ENCODE data around the gene CDR2L.
"Not testable (repeated sequence)": the region's sequence is repeated elsewhere in the genome, so short reads cannot be mapped to it uniquely, and the experiment has no call there.

Gene CDR2L

DNA sequence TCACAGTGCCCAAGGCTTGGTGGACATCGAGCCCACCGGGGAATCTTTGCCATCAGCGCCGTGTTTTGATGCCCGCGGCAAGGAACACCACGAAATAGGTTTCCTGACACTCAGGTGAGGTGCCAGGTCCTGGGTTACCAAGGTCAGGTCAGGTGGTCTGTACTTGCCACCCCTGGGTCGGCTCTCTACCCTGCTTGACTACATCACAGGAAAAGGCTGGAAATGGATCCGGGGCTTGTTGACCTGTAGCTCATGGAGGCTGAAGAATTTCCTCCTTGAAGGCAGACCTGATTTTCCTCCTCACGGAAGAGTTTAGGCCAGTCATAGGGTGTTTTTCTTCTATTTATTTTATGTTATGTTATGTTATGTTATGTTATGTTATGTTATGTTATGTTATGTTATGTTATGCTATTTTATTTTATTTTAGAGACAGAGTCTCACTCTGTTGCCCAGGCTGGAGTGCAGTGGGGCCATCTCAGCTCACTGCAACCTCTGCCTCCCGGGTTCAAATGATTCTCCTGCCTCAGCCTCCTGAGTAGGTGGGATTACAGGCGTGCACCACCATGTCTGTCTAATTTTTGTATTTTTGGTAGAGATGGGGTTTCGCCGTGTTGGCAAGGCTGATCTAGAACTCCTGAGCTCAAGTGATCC lies 4.6 kb upstream of the CDR2L start:
- DNase-seq = not testable (repeated sequence)

DNA sequence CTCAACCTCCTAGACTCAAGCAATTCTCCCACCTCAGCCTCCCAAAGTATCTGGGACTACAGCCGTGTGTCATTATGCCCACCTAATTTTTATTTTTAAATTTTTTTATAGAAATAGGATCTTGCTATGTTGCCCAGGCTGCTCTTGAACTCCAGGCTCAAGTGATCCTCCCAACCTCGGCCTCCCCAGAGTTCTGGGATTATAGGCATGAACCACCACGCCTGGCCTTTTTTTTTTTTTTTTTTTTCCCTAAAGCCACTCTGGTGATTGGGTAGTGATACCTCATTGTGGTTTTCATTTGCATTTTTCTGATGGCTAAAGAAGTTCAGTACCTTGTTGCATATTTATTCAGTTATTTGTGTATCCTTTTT lies 1.2 kb upstream of the CDR2L start:
- no peak for DNase-seq

DNA sequence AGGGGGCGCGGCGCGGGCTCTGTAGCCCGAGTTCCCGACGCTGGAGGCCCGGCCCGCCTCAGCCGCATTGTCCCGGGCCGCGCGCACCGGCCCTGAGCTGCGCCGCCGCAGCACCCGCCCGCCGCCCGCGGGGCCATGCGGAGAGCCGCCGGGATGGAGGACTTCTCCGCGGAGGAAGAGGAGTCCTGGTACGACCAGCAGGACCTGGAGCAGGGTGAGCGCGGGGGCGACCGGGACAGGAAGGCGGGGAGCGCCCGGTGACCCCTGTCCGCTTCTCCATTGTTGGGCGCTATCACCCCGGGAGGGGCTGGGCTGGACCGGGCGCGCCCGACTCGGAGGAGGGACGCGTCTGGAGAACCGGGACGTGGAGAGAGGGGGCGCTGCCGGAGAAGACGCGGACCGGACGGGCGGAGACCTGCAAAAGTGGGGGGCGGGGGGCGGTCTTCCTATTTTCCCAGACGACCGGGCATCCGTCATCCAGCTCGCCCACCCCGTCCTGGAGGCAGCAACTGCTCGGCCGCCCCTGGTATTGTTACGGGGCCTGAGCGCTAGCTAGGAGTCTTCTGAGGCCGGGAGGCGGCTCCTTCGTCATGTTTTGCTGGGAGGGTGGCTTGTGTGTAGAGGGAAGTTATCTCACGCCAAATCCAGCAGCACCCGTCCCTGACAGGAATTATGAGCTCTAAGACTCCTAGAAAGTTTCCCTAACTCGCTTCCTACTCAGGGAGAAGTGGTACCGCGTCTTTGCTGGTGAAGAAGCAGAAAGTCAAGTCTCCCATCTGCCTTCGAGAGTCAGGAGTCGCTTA lies 678 bp downstream of the CDR2L start:
- no peak for DNase-seq

DNA sequence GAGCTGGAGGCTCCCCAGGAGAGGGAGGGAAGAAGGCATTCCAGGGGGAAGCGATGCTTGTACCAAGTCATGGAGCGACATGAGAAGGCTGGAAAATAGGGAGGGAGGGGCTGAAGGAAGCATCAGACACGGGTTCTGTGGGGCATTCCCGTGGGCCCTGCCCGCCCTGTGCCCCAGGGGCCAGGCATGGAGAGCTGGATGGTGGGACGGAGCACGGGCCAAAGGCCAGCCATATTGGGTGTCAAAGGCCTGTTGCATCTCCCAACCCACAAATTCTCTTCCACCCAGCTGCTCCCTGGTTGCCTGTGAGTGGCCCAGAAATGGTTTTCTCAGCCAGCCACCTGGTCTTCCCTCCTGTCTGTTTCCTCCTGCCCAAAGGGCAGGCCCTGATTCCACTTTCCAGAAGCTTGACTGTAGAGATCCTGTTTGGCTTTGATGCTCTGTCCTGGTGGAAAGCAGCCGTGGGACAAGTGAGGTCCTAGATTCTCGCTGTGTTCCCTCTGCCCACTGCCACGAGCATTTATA lies 3.2 kb downstream of the CDR2L start:
- no peak for DNase-seq

DNA sequence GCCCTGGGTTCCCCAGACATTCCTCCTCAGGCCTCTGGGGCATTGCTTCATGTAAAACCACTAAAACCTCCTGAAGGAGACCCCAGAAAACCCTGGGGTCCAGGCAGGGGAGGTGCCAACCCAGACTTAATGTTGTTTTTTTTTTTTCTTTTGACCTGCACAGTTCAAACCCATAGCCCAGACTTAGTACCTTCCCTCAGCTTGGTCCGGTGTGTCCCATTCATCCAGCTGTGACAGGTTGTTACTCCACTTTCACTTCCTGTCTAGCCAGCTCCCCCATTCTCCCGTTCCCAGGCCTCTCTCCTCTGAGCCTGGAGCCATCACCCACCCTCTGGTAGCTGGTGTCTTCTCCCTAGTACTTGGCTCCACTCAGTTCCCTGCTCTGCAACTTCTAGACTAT lies 4.8 kb downstream of the CDR2L start:
- DNase-seq = no peak

DNA sequence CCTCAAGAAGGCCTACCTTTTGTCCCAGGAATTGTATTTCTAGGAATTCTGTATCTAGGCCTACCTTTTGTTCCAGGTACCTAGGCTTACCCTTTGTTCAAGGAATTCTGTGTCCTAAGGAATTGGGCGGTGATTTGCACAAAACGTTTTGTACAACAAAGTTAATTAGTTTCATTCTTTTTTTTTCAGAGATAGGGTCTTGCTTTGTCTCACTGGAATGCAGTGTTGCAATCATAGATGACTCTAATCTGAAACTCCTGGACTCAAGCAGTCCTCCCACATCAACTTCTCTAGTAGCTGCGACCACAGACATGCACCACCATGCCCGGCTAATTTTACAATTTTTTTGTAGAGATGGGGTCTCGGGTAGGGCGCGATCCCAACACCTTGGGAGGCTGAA lies 7.0 kb downstream of the CDR2L start:
- DNase-seq = no peak

DNA sequence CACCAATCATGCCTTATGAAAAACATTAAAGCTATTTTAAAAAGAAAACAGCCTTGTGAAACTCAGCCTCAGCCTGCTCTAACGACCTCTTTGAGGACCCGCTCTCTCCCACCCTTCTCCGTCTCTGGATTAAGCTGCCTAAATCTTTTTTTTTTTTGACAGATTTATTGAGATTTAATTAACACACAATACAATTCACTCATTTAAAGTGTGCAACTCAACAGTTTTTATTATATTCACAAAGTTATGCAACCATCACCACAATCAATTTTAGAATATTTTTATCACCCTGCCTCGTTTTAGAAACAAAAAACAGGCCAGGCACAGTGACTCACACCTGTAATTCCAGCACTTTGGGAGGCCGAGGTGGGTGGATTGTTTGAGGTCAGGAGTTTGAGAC lies 8.4 kb downstream of the CDR2L start:
- DNase-seq = no peak

DNA sequence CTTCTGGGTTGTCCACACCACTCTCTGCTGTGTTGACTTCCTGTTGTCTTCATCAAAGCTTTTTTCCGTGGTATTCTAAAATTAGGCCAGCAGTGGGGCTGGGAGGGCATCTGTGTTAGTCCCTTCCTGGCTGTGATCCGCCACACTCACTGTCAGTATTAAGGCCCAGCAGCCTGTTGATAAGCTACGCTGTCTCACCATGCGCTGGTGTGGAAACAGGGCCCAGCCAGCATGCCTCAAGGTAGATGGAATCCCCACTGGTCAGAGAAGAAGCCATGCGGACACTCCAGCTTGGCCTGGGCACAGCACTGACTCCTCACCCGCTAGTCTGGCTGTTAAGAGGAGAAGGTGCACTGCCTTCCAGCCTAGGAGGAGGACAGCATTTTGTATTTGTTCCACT lies 11.4 kb downstream of the CDR2L start:
- no peak for DNase-seq

DNA sequence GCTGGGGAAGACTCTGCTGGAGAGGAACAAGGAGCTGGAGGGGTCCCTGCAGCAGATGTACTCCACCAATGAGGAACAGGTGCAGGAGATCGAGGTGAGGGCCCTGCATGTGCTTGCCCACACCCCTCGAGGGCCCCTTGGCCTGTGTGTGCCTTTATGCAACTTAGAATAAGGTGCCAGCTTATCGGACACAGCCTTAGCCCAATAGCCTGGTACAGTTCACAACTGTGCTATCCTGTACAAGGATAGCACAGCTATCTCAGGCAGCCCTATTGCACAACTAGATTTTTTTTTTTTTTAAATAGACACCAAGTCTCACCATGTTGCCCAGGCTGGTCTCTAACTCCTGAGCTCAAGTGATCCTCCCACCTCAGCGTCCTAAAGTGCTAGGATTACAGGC lies 12.1 kb downstream of the CDR2L start:
- no peak for DNase-seq

DNA sequence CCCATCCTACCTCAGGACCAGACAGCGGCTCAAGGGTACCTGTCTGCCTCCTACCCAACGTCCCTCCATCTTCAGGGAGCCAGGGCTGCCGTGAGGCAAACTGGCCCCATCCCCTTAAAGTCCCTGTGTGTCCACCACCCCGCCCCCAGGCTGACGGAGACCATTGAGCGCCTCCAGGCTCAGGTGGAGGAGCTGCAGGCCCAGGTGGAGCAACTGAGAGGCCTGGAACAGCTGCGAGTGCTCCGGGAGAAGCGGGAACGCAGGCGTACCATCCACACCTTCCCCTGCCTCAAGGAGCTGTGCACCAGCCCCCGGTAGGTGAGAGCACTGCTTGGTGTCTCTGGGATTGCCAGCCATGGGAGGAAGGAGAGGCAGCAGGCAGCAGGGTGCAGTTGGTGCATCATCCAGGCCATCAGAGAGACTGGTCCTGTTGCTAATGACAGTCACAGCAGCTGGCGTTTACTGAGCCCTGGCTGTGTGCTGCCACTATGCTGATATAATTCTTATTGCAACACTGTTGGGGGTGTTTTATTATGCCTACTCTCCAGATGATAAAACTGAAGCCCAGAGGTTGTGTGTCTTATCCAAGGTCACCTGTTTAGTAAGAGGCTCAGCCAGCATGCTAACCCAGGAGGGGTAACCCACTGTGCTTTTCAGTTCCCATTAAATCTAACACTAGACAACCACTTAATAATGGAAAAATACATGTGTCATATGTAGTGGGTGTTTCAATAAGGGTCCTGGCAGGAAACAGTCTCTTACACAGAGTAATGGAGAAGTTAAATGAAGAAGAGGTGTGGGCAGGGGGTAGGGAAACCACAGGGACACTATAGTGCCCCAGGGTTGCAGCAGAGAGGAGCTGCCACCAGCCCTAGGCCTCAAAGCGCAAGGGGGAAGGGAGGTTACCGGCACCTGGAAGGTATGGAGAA lies 14.7 kb downstream of the CDR2L start:
- DNase-seq = no peak

DNA sequence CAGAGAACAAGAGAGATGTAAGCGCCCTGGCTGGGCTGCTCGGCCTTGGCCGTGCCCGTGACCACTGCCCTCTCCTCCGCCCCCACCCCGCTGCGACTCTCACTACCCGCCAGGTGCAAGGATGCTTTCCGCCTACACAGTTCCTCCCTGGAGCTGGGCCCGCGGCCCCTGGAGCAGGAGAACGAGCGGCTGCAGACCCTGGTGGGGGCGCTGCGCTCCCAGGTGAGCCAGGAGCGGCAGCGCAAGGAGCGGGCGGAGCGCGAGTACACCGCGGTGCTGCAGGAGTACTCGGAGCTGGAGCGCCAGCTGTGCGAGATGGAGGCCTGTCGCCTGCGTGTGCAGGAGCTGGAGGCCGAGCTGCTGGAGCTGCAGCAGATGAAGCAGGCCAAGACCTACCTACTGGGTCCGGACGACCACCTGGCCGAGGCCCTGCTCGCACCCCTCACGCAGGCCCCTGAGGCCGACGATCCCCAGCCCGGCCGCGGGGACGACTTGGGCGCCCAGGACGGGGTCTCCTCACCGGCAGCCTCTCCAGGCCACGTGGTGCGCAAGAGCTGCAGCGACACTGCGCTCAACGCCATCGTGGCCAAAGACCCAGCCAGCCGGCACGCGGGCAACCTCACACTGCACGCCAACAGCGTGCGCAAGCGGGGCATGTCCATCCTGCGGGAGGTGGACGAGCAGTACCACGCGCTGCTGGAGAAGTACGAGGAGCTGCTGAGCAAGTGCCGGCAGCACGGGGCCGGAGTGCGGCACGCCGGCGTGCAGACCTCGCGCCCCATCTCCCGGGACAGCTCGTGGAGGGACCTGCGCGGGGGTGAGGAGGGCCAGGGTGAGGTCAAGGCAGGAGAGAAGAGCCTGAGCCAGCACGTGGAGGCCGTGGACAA lies 15.9 kb downstream of the CDR2L start:
- no peak for DNase-seq

DNA sequence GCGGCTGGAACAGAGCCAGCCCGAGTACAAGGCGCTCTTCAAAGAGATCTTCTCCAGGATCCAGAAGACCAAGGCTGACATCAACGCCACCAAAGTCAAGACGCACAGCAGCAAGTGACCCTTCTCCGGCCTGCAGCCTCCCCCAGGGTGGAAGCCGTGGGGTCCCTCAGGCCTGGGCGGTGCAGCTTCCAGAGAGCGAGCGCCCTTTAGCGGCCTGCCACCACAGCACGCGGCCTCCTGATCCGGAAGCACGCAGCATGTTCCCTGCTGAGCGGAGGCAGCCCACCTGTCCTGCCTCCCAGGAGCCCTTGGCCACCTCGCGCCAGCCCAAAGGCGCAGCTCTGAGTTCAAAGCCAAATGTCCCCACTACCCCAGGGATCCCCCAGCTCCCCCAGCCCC lies 16.5 kb downstream of the CDR2L start:
- DNase-seq = no peak

DNA sequence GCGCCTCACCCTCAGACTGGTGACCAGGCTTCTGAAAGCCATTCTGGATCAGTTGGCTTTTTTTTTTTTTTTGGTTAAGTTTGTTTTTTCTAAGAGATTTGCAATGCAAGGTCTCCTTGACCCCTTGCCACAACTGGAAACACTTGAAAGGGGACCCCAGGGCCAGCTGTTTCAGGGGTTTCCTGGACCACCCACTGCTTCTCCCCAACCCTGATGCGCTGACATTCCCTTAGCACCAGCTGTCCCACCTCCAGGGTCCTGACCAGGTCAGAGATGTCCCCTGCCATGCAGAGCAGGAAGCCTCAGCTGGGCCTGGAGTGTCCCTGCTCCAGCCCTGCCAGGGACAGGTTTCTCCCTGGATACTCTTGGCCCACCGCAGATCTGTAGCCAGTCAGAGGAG lies 16.9 kb downstream of the CDR2L start:
- DNase-seq = no peak

DNA sequence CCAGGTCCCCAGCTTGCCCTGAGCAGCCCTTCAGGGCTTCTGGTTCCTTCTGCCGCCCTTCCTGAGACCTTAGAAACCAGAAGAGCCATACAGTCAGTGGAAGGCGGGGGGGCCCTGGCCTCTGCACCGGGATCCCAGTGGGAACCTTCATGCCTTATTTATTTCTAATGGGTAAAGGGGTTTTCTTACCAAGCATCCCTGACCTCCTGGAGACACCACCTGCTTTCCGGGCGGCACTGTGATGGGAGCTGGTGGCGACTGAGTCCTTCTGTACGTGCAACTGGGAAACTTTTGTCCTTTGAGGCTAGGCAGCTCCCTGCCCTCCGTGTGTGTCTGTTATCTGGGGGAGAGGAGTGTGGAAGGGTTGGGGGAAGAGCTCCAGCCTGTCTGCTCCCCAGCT lies 17.9 kb downstream of the CDR2L start:
- DNase-seq = no peak

DNA sequence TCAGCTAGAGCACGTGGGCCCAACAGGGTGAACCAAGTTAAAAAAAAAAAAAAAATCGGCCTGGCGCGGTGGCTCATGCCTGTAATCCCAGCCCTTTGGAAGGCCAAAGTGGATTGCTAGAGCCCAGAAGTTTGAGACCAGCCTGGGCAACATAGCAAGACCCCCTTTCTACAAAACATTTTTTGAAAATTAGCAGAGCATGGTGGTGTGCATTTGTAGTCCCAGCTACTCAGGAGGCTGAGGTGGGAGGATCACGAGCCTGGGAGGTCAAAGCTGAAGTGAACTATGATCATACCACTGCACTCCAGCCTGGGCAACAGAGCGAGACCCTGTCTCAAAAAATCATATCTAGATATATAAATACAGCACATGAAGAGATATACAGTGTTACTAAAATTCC lies 18.7 kb downstream of the CDR2L start:
- not testable (repeated sequence) for DNase-seq

DNA sequence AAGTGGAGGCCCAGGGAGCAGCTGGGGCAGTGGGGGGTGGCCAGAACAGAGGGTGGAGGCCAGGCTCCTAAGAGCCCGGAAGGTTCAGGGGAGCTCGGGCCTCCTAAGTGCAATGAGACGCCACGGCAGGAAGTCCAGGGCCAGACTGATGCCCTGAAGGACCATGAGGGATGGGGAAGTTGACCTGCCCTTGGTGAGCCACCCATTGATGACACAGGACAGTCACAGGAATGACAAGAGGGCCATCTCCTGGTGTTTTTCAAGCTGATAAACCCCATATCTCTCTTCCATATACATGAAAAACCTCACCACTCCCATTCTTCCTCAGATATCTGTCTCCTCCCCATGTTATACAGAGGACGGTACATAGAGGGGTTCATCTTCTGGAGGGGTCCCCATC lies 19.2 kb downstream of the CDR2L start:
- DNase-seq = no peak

DNA sequence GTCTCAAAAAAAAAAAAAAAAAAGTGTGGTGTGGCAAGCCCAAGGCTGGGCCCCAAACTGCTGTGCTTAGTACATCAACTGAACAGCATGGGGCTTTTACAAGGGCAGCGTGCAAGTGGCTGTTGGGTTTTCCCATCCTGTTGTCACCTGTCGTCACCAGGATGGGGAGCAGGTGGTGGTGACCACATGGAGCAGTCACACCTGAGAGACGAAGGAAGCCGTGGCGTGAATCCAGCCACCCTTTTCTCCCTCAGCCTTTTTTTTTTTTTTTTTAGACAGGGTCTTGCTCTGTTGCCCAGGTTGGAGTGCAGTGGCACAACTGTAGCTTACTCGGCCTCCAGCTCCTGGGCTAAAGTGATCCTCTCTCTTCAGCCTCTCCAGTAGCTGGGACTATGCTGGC lies 20.9 kb downstream of the CDR2L start:
- DNase-seq = no peak

DNA sequence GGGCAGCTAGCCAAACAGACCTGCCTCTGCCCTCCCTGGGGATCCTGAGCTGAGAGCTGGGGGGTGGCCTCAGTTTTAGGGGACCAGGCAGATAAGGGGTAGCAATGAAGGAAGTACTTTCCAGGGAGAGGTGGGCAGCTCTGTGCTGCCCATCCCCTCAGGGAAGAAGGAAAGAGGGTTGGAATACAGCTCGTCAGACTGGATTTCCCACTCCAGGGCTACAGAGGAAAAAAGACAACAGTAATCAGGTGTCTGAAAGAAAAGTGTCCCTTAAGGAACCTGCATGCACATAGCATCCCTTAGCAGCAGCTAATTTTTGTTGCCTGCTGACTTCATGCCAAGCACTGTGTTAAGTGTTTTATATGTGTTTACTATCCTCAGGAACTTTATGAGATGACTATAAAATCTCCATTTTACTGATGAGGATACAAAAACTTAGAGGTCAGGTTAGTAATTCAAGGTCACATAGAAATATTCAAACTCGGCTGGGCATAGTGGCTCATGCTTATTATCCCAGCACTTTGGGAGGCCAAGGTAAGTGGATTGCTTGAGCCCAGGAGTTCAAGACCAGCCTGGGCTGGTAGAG lies 21.8 kb downstream of the CDR2L start:
- no peak for DNase-seq

DNA sequence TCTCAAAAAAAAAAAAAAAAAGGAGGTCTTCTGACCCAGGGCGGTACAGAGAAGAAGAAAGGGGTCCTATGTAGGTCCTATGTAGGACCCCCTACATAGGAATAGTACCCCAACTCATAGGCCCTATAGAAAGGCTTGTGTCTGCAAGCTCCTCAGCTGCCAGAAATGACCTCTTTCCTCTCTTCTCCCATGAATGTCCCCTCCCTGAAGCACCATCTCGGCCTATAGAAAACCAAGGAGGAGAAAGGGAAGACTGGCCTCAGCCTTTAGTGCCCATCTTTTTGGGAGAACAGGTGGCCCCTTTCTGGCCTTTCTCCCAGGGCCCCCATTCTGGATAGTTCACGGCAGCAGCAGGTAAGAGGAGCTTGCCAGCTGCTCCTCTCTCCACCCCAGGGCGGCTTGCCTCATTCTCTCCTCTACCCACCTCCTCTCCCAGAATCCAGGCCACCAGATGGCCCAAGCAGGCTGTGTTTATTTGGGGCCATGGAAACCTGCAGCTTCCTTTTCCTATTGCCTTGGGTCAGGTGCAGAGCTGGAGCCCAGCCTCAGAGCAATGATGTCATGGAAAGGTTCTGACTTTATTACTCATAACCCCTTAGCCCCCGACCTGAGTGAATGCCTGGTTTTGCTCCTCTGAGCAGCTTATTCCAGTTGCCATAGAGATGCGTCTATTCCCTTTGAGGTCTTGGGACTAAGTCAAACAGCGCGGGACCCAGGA lies 23.4 kb downstream of the CDR2L start:
- no peak for DNase-seq

DNA sequence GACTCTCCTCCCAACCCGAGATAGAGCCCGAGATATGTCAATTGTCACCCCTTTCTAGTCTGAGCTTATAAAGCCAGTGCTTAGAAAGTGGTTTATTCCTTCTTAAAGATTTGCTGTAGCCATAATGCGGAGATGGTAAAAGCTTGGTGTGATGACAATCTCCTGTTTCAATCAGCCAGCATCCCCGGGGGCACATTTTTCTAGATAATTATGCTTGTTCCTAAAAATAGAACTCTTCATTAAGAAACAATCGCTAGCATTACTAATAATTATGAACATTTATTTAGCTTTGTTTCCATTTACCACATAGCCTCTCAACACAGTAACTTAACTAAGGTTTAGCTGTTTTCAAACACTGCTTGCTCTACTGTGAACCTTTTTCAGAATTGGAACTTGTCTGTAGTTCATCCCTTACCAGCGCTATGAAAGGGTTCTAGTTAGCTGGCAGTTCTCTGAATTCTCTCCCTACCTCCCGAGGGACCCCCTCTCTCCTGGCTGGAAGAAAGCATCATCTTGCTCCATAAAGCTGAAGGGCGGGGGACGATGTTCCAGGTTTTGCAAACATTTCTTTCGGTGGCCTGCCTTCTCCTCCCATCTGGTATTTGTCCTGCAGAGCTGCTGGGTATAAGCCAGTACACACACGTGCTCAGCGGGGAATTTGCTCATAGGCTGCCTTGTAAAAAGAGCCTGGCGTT lies 24.1 kb downstream of the CDR2L start:
- DNase-seq = no peak

DNA sequence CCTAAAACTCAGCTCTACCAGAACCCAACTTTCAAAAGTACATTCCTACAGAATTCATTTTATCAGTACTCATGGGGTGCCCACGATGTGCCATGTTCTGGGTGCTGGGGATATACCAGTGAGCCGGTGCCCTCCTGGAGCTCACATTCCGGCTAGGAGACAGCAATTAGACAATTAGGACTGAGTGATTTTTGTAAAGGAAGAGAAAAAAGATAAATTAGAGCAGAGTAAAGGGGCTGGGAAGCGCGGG lies 24.6 kb downstream of the CDR2L start:
- DNase-seq = no peak

All from NCI-H187 treated with DMSO at 0.1 percent for 48 hours (cell line).